Measurements from ENCODE around the gene FAM50B. TPM values are rescaled to one million over a fixed set of nuclear protein-coding genes. Genes with fewer than 3 reads are reported as not detected.
A peak's percentile ranks its signal among the peaks of the same experiment; 100 is the strongest.

FAM50B gene
- total RNA-seq, 1 donor from 2014 or later = 7.5 TPM

GRCh38 chr6:3893917-3894316 is 44.7 kb downstream of the FAM50B start:
- no peak for DNase-seq (ENCODE audit: low read depth in 2 of 2)

DNA sequence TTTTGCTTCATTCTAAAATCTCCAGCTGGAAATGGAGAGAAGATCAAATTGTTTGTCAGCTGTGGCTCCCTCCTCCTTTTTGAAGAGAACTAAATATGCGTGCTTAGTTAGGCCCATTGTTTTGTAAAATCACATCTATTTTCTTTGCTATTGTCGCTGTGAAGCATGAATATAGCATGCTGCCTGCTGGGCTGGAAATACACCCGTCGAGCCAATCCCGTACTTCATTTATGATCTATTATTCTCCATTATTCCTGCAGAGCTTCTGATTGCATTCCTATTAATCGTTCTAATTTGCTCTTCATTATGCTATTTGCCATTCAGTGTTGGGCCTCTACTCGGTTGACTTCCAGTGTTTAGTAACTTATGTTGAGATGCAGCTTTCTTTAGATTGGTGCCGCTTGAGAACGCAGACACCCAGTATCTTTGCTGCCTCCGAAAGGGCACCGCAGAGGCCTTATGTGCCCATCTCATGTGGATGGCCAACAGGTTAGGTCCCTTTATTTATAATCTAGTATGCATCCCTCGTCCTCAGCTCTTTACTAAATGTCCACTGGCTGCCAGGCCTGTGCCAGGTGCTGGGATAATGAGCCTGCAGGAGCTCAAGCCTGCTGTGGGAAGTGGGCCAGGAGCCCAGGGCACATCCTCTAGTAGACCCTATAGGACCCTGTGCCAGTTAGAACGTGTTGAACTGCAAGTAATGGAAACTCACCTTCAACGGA is 45.6 kb downstream of the FAM50B start:
- DNase-seq (ENCODE audit: low read depth in 2 of 2) = no peak

DNA sequence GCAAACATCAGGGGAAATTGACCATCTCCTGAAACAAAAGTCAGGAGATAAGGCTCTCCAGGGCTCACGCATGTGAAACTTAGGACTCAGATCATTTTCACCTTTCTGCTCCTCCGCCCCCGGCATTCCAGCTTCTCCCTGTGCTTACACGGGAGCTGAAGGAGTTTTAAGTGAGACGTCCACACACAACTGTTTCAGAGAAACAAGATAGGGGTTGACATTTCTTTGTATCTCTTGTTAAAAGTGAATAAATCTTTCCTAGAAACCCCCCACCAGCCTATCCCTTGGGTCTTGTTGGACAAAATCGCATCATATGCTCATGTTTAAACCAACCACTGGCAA is 46.1 kb downstream of the FAM50B start:
- DNase-seq (ENCODE audit: low read depth in 2 of 2) = no peak

DNA sequence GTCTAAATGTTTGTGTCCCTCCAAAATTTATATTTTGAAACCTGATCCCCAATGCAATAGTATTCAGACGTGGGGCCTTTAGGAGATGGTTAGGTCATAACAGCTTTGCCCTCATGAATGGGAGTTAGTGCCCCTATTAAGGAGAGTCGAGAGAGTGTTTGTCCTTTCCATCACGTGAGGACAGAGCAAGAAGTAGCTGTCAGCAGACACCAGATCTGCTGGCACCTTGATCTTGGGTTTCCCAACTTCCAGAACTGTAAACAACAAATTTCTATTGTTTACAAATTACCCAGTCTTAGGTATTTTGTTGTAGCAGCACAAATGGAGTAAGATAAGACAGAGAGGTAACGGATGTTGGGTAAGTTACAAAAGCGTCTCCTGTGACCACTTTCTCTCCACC is 46.6 kb downstream of the FAM50B start:
- no peak for DNase-seq (ENCODE audit: low read depth in 2 of 2)

GRCh38 chr6:3898265-3898994 is 49.3 kb downstream of the FAM50B start:
- no peak for DNase-seq (ENCODE audit: low read depth in 2 of 2)

GRCh38 chr6:3899061-3899460 is 49.9 kb downstream of the FAM50B start:
- DNase-seq (ENCODE audit: low read depth in 2 of 2) = no peak

GRCh38 chr6:3899970-3900439 is 50.8 kb downstream of the FAM50B start:
- DNase-seq (ENCODE audit: low read depth in 2 of 2) = peak in 1 of 2 donors; percentile 73

Other genes starting within 250 kb of the FAM50B start
- 45.1 and 103 TPM in 2 replicates for gene PXDC1, start 97.7 kb upstream of the FAM50B start, total RNA-seq
- not detected in 2 replicates for gene FAM217A, start 229.8 kb downstream of the FAM50B start, total RNA-seq

Data from lung microvascular endothelial cell (primary cell).